ENCODE results near the gene MAMLD1.

MAMLD1 gene

GRCh38 chrX:150463566-150463965, 100.4 kb downstream of the MAMLD1 start:
- no peak for DNase-seq

- no peak for DNase-seq
Observed at GRCh38 chrX:150464001-150464400, 100.9 kb downstream of the MAMLD1 start.

GRCh38 chrX:150465326-150465725, 102.2 kb downstream of the MAMLD1 start:
- DNase-seq, result no peak

GRCh38 chrX:150465881-150466775, 103.0 kb downstream of the MAMLD1 start:
- DNase-seq, result no peak

- no peak for DNase-seq
Observed at GRCh38 chrX:150472306-150472705, 109.2 kb downstream of the MAMLD1 start.

GRCh38 chrX:150473371-150473770, 110.3 kb downstream of the MAMLD1 start:
- no peak for DNase-seq

GRCh38 chrX:150475461-150475860, 112.3 kb downstream of the MAMLD1 start:
- DNase-seq, result no peak

GRCh38 chrX:150476164-150476699, 113.1 kb downstream of the MAMLD1 start:
- no peak for DNase-seq

- no peak for DNase-seq
Observed at GRCh38 chrX:150477371-150477770, 114.3 kb downstream of the MAMLD1 start.

- DNase-seq, result no peak
Observed at GRCh38 chrX:150478496-150479492, 115.7 kb downstream of the MAMLD1 start.

GRCh38 chrX:150482537-150483206, 119.6 kb downstream of the MAMLD1 start:
- DNase-seq, result no peak

- DNase-seq, result no peak
Observed at GRCh38 chrX:150483356-150483985, 120.4 kb downstream of the MAMLD1 start.

- DNase-seq, result no peak
Observed at GRCh38 chrX:150486011-150486410, 122.9 kb downstream of the MAMLD1 start.

- no peak for DNase-seq
Observed at GRCh38 chrX:150487369-150488094, 124.4 kb downstream of the MAMLD1 start.

- DNase-seq, result no peak
Observed at GRCh38 chrX:150489359-150490015, 126.4 kb downstream of the MAMLD1 start.

GRCh38 chrX:150495496-150495895, 132.4 kb downstream of the MAMLD1 start:
- no peak for DNase-seq

- DNase-seq, result no peak
Observed at GRCh38 chrX:150499240-150499639, 136.1 kb downstream of the MAMLD1 start.

GRCh38 chrX:150502091-150502490, 139.0 kb downstream of the MAMLD1 start:
- DNase-seq, result no peak

- no peak for DNase-seq
Observed at GRCh38 chrX:150502979-150503897, 140.1 kb downstream of the MAMLD1 start.

GRCh38 chrX:150503898-150504219, 140.7 kb downstream of the MAMLD1 start:
- no peak for DNase-seq

Data from NCI-H524 treated with DMSO at 0.1 percent for 48 hours (cell line).